ENCODE data around the gene RNF26.

DNA sequence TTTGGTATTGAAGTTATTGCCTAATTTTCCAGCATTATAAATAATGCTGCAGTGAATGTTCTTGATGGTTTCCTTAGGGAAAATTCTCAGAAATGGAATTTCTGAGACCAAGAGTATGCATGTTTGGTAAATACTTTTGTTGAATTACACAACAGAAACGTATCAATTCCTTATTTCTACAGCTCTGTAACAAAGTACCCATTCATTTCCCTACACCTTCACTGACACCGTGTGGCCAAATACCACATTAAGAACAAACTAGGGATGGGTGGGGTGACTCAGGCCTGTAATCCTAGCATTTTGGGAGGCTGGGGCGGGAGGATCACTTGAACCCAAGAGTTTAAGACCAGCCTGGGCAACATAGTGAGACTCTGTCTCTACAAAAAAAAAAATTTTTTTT is 39.1 kb upstream of the RNF26 start:
- TF ChIP-seq, protein P1, sequence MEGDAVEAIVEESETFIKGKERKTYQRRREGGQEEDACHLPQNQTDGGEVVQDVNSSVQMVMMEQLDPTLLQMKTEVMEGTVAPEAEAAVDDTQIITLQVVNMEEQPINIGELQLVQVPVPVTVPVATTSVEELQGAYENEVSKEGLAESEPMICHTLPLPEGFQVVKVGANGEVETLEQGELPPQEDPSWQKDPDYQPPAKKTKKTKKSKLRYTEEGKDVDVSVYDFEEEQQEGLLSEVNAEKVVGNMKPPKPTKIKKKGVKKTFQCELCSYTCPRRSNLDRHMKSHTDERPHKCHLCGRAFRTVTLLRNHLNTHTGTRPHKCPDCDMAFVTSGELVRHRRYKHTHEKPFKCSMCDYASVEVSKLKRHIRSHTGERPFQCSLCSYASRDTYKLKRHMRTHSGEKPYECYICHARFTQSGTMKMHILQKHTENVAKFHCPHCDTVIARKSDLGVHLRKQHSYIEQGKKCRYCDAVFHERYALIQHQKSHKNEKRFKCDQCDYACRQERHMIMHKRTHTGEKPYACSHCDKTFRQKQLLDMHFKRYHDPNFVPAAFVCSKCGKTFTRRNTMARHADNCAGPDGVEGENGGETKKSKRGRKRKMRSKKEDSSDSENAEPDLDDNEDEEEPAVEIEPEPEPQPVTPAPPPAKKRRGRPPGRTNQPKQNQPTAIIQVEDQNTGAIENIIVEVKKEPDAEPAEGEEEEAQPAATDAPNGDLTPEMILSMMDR (IDR thresholded peaks at IDR 0.05; ENCODE audit: extremely low read depth in 1 of 2, insufficient read depth in 1 of 2, low read depth in 1 of 2, low read length in 2 of 2), result no peak
- TF ChIP-seq POLR2A (IDR thresholded peaks at IDR 0.05; ENCODE audit: low read depth, low read length) (no peak), MYC (IDR thresholded peaks at IDR 0.05; ENCODE audit: low read depth, low read length) (no peak), EZH2 (IDR thresholded peaks at IDR 0.05; ENCODE audit: borderline replicate concordance, low read depth, low read length, severe bottlenecking) (no peak), GATA2 (IDR thresholded peaks at IDR 0.05; ENCODE audit: insufficient read depth, insufficient read length, low read depth, low read length) (no peak), JUN (IDR thresholded peaks at IDR 0.05; ENCODE audit: borderline replicate concordance, insufficient read depth, insufficient read length, low read depth) (no peak), POLR2AphosphoS5 (IDR thresholded peaks at IDR 0.05; ENCODE audit: insufficient read depth, low read depth, low read length) (no peak)
- TF ChIP-seq, protein P2, sequence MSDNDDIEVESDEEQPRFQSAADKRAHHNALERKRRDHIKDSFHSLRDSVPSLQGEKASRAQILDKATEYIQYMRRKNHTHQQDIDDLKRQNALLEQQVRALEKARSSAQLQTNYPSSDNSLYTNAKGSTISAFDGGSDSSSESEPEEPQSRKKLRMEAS (IDR thresholded peaks at IDR 0.05; ENCODE audit: insufficient read depth, insufficient read length), result no peak
